ENCODE measurements around the gene THSD7A. TPM values are rescaled to one million over a fixed set of nuclear protein-coding genes. Genes with fewer than 3 reads are reported as not detected.

The THSD7A gene
- total and polyA plus RNA-seq, 10 of the 15 experiments (the other 5 are each of a cell fraction or from before 2014, with no cell fraction given): 0.03 to 0.09 (median 0.03) TPM; not detected in 7

GRCh38 chr7:11478882-11479281 lies 353.1 kb downstream of the THSD7A start:
- Histone ChIP-seq H3K27ac (ENCODE audit: control insufficient read depth, insufficient read depth) (no peak overlapping the region), H3K9me3 (replicated peaks; ENCODE audit: control insufficient read depth, insufficient read depth, low read length) (no peaks in the 10 kb centered on the region), H3K4me1 (ENCODE audit: control insufficient read depth, insufficient read depth, low read length) (no peaks in the 10 kb centered on the region), H3K9ac (ENCODE audit: control insufficient read depth, insufficient read depth, low read length) (no peak overlapping the region), H4K20me1 (ENCODE audit: control insufficient read depth, insufficient read depth) (no peaks in the 10 kb centered on the region), H3K79me2 (ENCODE audit: control insufficient read depth, insufficient read depth, low read length) (no peaks in the 10 kb centered on the region), H3K4me2 (ENCODE audit: control insufficient read depth, insufficient read depth) (no peak overlapping the region), H3K4me3 (no peak overlapping the region), H3K27me3 (replicated peaks in 1 of 2; ENCODE audit: control insufficient read depth in 2 of 2, insufficient read depth in 2 of 2, low read length in 1 of 2) (no peaks in the 10 kb centered on the region), H2AFZ (ENCODE audit: control insufficient read depth, low read depth, low read length) (no peak overlapping the region), H3K36me3 (ENCODE audit: control insufficient read depth in 2 of 2, insufficient read depth in 2 of 2, low read length in 1 of 2) (no peaks in the 10 kb centered on the region)
- in situ Hi-C loops (cut with MboI): no loop called here
- POLR2A ChIA-PET: no interaction called here
- CTCF ChIA-PET: interaction anchor here (0.8 kb wide), 1 partner anchor 1612 kb away, joined by 3 read pairs; no protein-coding TSS in a partner anchor
- no TSS peak for BruUV-seq (replicated peaks)
- RAD21 ChIA-PET (ENCODE audit: unreplicated experiment): no interaction called here
- DNase-seq (ENCODE audit: low read depth, low spot score) (no peak), ATAC-seq (no peak), FAIRE-seq (no peak)
- WGBS (ENCODE audit: insufficient coverage, insufficient replicate concordance, low lambda C conversion rate, missing lambda C conversion rate): 10% methylated on average over 3 of the region's 3 CpGs
- SMC1A ChIA-PET (ENCODE audit: uncharacterized antibody, unreplicated experiment): no interaction called here
- TF ChIP-seq POLR2A (IDR thresholded peaks at IDR 0.05; ENCODE audit: low read depth, low read length): no peak
- TF ChIP-seq, protein P1, sequence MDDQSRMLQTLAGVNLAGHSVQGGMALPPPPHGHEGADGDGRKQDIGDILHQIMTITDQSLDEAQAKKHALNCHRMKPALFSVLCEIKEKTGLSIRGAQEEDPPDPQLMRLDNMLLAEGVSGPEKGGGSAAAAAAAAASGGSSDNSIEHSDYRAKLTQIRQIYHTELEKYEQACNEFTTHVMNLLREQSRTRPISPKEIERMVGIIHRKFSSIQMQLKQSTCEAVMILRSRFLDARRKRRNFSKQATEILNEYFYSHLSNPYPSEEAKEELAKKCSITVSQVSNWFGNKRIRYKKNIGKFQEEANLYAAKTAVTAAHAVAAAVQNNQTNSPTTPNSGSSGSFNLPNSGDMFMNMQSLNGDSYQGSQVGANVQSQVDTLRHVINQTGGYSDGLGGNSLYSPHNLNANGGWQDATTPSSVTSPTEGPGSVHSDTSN (IDR thresholded peaks at IDR 0.05; ENCODE audit: insufficient replicate concordance, low read depth, low read length): no peak
- TF ChIP-seq BMI1 (IDR thresholded peaks at IDR 0.05; ENCODE audit: borderline replicate concordance): no peak
- no peak for TF ChIP-seq JUND (IDR thresholded peaks at IDR 0.05; ENCODE audit: low read depth, low read length)
- intact Hi-C loops (cut with micrococcal nuclease; ENCODE audit: unreplicated experiment): no loop called here

DNA sequence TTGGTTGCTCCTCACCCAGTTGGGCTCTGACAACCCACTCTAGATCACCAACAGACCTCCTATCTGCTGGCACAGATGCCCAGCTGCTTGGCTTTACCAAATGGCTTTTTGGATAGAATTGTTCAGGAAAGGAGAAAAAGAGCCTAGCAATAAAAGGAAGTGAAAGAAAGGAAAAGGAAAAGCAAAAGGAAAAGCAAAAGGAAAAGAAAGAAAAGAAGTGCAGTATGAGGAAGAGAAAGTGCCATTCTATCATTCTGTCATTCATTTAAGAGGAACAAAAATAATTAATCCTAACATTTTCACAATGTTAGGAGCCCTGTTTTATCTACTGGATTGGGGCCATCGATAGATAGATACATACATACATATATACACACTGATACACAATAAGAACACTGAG lies 353.6 kb downstream of the THSD7A start:
- Histone ChIP-seq H3K79me2 (ENCODE audit: control insufficient read depth, insufficient read depth, low read length) (no peaks in the 10 kb centered on the region), H2AFZ (ENCODE audit: control insufficient read depth, low read depth, low read length) (no peak overlapping the region), H3K9ac (ENCODE audit: control insufficient read depth, insufficient read depth, low read length) (no peak overlapping the region), H3K36me3 (ENCODE audit: control insufficient read depth in 2 of 2, insufficient read depth in 2 of 2, low read length in 1 of 2) (no peaks in the 10 kb centered on the region), H3K27ac (ENCODE audit: control insufficient read depth, insufficient read depth) (no peak overlapping the region), H4K20me1 (ENCODE audit: control insufficient read depth, insufficient read depth) (no peaks in the 10 kb centered on the region), H3K4me2 (ENCODE audit: control insufficient read depth, insufficient read depth) (no peak overlapping the region), H3K4me3 (no peak overlapping the region), H3K27me3 (replicated peaks in 1 of 2; ENCODE audit: control insufficient read depth in 2 of 2, insufficient read depth in 2 of 2, low read length in 1 of 2) (no peaks in the 10 kb centered on the region), H3K9me3 (replicated peaks; ENCODE audit: control insufficient read depth, insufficient read depth, low read length) (no peaks in the 10 kb centered on the region), H3K4me1 (ENCODE audit: control insufficient read depth, insufficient read depth, low read length) (no peaks in the 10 kb centered on the region)
- 4% methylated on average over 1 of the region's 1 CpG for WGBS (ENCODE audit: insufficient coverage, insufficient replicate concordance, low lambda C conversion rate, missing lambda C conversion rate)
- FAIRE-seq (no peak), ATAC-seq (no peak), DNase-seq (ENCODE audit: low read depth, low spot score) (no peak)
- ChIA-PET POLR2A (no interaction called here), SMC1A (ENCODE audit: uncharacterized antibody, unreplicated experiment) (interaction anchor here (0.7 kb wide), 1 partner anchor 291 kb away, joined by 5 read pairs; no protein-coding TSS in a partner anchor), RAD21 (ENCODE audit: unreplicated experiment) (no interaction called here), CTCF (interaction anchor here (0.8 kb wide), 1 partner anchor 1612 kb away, joined by 3 read pairs; no protein-coding TSS in a partner anchor)
- in situ Hi-C loops (cut with MboI): no loop called here
- intact Hi-C loops (cut with micrococcal nuclease; ENCODE audit: unreplicated experiment): no loop called here
- BruUV-seq (replicated peaks): no TSS peak
- TF ChIP-seq ZBTB4 (CRISPR knock-in tag; IDR thresholded peaks at IDR 0.05): no peak
- TF ChIP-seq, protein P2, sequence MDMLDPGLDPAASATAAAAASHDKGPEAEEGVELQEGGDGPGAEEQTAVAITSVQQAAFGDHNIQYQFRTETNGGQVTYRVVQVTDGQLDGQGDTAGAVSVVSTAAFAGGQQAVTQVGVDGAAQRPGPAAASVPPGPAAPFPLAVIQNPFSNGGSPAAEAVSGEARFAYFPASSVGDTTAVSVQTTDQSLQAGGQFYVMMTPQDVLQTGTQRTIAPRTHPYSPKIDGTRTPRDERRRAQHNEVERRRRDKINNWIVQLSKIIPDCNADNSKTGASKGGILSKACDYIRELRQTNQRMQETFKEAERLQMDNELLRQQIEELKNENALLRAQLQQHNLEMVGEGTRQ (IDR thresholded peaks at IDR 0.05; ENCODE audit: borderline replicate concordance, low read depth, low read length): no peak
- no peak for TF ChIP-seq DPF2 (IDR thresholded peaks at IDR 0.05)
- TF ChIP-seq ZSCAN29 (IDR thresholded peaks at IDR 0.05): no peak
- TF ChIP-seq CBX3 (IDR thresholded peaks at IDR 0.05; ENCODE audit: borderline replicate concordance, low read depth): no peak
